WTC11 (cell line): ENCODE results near the gene MYBPHL.

Experiments used
- JUN ChIP-seq: sonication (generic); formaldehyde crosslinking; IDR thresholded peaks from 2 replicates; pipeline ENCODE4 v1.8.0; 2023; ENCODE audit warnings: mild to moderate bottlenecking, missing genetic modification reagents
- NFE2L1 ChIP-seq: sonication (generic); formaldehyde crosslinking; IDR thresholded peaks from 2 replicates; pipeline ENCODE4 v1.8.1; 2023; ENCODE audit warnings: missing genetic modification reagents
- OVOL2 ChIP-seq: fragments of 250-450 bp; sonication (Bioruptor Pico); IDR thresholded peaks from 2 replicates; pipeline ENCODE4 v1.9.0; 2021; ENCODE audit warnings: mild to moderate bottlenecking, borderline replicate concordance
- TF ChIP-seq, protein P1 (sequence below): sonication (generic); formaldehyde crosslinking; IDR thresholded peaks from 2 replicates; pipeline ENCODE4 v1.8.1; 2023; ENCODE audit warnings: mild to moderate bottlenecking, missing genetic modification reagents, moderate library complexity
- TF ChIP-seq, protein P2 (sequence below): fragments of 200-600 bp; IDR thresholded peaks from 2 replicates; pipeline ENCODE4 v1.8.0; 2022; ENCODE audit warnings: antibody characterized with exemption
- TF ChIP-seq, protein P3 (sequence below): sonication (generic); formaldehyde crosslinking; IDR thresholded peaks from 2 replicates; pipeline ENCODE4 v1.8.0; 2022; ENCODE audit warnings: mild to moderate bottlenecking, missing genetic modification reagents
- TF ChIP-seq, protein P4 (sequence below): sonication (generic); formaldehyde crosslinking; IDR thresholded peaks from 2 replicates; pipeline ENCODE4 v1.8.0; 2023; ENCODE audit warnings: mild to moderate bottlenecking, missing genetic modification reagents

DNA sequence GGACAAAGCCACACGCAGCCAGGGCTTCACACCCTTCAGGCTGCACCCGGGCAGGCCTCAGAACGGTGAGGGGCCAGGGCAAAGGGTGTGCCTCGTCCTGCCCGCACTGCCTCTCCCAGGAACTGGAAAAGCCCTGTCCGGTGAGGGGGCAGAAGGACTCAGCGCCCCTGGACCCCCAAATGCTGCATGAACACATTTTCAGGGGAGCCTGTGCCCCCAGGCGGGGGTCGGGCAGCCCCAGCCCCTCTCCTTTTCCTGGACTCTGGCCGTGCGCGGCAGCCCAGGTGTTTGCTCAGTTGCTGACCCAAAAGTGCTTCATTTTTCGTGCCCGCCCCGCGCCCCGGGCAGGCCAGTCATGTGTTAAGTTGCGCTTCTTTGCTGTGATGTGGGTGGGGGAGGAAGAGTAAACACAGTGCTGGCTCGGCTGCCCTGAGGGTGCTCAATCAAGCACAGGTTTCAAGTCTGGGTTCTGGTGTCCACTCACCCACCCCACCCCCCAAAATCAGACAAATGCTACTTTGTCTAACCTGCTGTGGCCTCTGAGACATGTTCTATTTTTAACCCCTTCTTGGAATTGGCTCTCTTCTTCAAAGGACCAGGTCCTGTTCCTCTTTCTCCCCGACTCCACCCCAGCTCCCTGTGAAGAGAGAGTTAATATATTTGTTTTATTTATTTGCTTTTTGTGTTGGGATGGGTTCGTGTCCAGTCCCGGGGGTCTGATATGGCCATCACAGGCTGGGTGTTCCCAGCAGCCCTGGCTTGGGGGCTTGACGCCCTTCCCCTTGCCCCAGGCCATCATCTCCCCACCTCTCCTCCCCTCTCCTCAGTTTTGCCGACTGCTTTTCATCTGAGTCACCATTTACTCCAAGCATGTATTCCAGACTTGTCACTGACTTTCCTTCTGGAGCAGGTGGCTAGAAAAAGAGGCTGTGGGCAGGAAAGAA, 32.0 kb downstream of the MYBPHL start:
- TF ChIP-seq, protein P1, sequence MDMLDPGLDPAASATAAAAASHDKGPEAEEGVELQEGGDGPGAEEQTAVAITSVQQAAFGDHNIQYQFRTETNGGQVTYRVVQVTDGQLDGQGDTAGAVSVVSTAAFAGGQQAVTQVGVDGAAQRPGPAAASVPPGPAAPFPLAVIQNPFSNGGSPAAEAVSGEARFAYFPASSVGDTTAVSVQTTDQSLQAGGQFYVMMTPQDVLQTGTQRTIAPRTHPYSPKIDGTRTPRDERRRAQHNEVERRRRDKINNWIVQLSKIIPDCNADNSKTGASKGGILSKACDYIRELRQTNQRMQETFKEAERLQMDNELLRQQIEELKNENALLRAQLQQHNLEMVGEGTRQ (CRISPR knock-in tag): no peak
- TF ChIP-seq JUN: no peak
- TF ChIP-seq, protein P2, sequence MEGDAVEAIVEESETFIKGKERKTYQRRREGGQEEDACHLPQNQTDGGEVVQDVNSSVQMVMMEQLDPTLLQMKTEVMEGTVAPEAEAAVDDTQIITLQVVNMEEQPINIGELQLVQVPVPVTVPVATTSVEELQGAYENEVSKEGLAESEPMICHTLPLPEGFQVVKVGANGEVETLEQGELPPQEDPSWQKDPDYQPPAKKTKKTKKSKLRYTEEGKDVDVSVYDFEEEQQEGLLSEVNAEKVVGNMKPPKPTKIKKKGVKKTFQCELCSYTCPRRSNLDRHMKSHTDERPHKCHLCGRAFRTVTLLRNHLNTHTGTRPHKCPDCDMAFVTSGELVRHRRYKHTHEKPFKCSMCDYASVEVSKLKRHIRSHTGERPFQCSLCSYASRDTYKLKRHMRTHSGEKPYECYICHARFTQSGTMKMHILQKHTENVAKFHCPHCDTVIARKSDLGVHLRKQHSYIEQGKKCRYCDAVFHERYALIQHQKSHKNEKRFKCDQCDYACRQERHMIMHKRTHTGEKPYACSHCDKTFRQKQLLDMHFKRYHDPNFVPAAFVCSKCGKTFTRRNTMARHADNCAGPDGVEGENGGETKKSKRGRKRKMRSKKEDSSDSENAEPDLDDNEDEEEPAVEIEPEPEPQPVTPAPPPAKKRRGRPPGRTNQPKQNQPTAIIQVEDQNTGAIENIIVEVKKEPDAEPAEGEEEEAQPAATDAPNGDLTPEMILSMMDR: no peak
- no peak for TF ChIP-seq OVOL2 (CRISPR knock-in tag)
- TF ChIP-seq, protein P3, sequence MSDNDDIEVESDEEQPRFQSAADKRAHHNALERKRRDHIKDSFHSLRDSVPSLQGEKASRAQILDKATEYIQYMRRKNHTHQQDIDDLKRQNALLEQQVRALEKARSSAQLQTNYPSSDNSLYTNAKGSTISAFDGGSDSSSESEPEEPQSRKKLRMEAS (CRISPR knock-in tag): no peak
- no peak for TF ChIP-seq NFE2L1 (CRISPR knock-in tag)
- TF ChIP-seq, protein P4, sequence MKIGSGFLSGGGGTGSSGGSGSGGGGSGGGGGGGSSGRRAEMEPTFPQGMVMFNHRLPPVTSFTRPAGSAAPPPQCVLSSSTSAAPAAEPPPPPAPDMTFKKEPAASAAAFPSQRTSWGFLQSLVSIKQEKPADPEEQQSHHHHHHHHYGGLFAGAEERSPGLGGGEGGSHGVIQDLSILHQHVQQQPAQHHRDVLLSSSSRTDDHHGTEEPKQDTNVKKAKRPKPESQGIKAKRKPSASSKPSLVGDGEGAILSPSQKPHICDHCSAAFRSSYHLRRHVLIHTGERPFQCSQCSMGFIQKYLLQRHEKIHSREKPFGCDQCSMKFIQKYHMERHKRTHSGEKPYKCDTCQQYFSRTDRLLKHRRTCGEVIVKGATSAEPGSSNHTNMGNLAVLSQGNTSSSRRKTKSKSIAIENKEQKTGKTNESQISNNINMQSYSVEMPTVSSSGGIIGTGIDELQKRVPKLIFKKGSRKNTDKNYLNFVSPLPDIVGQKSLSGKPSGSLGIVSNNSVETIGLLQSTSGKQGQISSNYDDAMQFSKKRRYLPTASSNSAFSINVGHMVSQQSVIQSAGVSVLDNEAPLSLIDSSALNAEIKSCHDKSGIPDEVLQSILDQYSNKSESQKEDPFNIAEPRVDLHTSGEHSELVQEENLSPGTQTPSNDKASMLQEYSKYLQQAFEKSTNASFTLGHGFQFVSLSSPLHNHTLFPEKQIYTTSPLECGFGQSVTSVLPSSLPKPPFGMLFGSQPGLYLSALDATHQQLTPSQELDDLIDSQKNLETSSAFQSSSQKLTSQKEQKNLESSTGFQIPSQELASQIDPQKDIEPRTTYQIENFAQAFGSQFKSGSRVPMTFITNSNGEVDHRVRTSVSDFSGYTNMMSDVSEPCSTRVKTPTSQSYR: no peak
